HepG2 (cell line): ENCODE data around the gene VANGL2. TPM values are rescaled to one million over a fixed set of nuclear protein-coding genes. Genes with fewer than 3 reads are reported as not detected.

ENCODE experiments used
- ATAC-seq: fragments of 200-7000 bp; cut with Tn5 transposase; 3 replicates; pipeline ENCODE4 v1.9.1; 2020; ENCODE audit warnings: mild to moderate bottlenecking, moderate library complexity
- BruUV-seq: library from RNA; stranded (reverse); fragments of 400-500 nt; replicated peaks from 2 replicates; lab custom pipeline; 2021; lab: Mats Ljungman, UMichigan
- CTCF ChIA-PET: fragments of 300-600 bp; formaldehyde crosslinking; extraction: SDS; loops from one replicate; lab custom pipeline; 2021; ENCODE audit warnings: low total read pairs, inconsistent platforms, low intra/inter-chr PET ratio; lab: Yijun Ruan, JAX
- POLR2A ChIA-PET: fragments of 350-600 bp; sonication (Branson Sonifier 250); formaldehyde crosslinking; loops from one replicate; lab custom pipeline; 2020; ENCODE audit warnings: antibody characterized with exemption, inconsistent platforms; lab: Yijun Ruan, JAX
- DNase-seq: peaks from one replicate; pipeline ENCODE4 v3.0.0-alpha.2; 2015; ENCODE audit warnings: low spot score
- FAIRE-seq: peaks from 3 replicates; lab custom pipeline; 2011; peaks lifted over from hg19 to GRCh38; lab: Jason Lieb, UNC
- H2AFZ ChIP-seq: one replicate; pipeline ENCODE4 v1.6.1; 2011; ENCODE audit warnings: low read length, inconsistent platforms
- H3K27ac ChIP-seq: fragments of 300-600 bp; 3 replicates; pipeline ENCODE4 v1.8.0; 2011; ENCODE audit warnings: mixed run types, mild to moderate bottlenecking, mixed read lengths, low read length, inconsistent platforms; ENCODE audit not compliant: insufficient read depth; ENCODE audit errors: extremely low read length
- H3K27me3 ChIP-seq, 2 experiments: fragments of 200-600 bp in 1 of 2; 2 replicates in 1 of 2; 3 replicates in 1 of 2; pipeline versions ENCODE4 v1.6.0 to v1.8.0; 2011; ENCODE audit warnings: low read length in 2 of 2, mild to moderate bottlenecking in 2 of 2, moderate library complexity in 2 of 2, inconsistent platforms in 1 of 2; ENCODE audit not compliant: insufficient read depth in 2 of 2, control insufficient read depth in 1 of 2
- H3K36me3 ChIP-seq, 2 experiments: fragments of 200-600 bp in 1 of 2; replicated peaks in 1 of 2; 2 replicates in 1 of 2; 3 replicates in 1 of 2; pipeline versions ENCODE4 v1.5.1 to v1.8.0; 2011; ENCODE audit warnings: low read length in 2 of 2, inconsistent platforms in 1 of 2; ENCODE audit not compliant: insufficient read depth in 2 of 2, control insufficient read depth in 1 of 2
- H3K4me1 ChIP-seq: 2 replicates; pipeline ENCODE4 v1.5.1; 2012; ENCODE audit warnings: low read length, inconsistent platforms; ENCODE audit not compliant: insufficient read depth
- H3K4me2 ChIP-seq: 2 replicates; pipeline ENCODE4 v1.6.0; 2011; ENCODE audit warnings: low read depth, low read length, inconsistent platforms
- H3K4me3 ChIP-seq, 3 experiments: fragments of 200-600 bp in 1 of 3; sonication (generic), shearing (Covaris generic) in 1 of 3; replicated peaks in 1 of 3; 2 replicates each; pipeline ENCODE4 v1.5.1; 2011 to 2016; ENCODE audit warnings: low read length in 3 of 3, inconsistent platforms in 2 of 3, low read depth in 2 of 3, mild to moderate bottlenecking in 2 of 3, control low read depth in 1 of 3, mixed read lengths in 1 of 3; ENCODE audit not compliant: insufficient read depth in 1 of 3
- H3K79me2 ChIP-seq: one replicate; pipeline ENCODE4 v1.6.1; 2011; ENCODE audit warnings: low read length, inconsistent platforms; ENCODE audit not compliant: insufficient read depth
- H3K9ac ChIP-seq: 2 replicates; pipeline ENCODE4 v1.6.0; 2011; ENCODE audit warnings: mild to moderate bottlenecking, low read depth, low read length, inconsistent platforms; ENCODE audit not compliant: insufficient read depth
- H3K9me3 ChIP-seq: 2 replicates; pipeline ENCODE4 v1.5.1; 2012; ENCODE audit warnings: mild to moderate bottlenecking, low read length
- H4K20me1 ChIP-seq: 2 replicates; pipeline ENCODE4 v1.6.0; 2011; ENCODE audit warnings: inconsistent platforms, mild to moderate bottlenecking, low read length, moderate library complexity; ENCODE audit not compliant: insufficient read depth
- ARID2 ChIP-seq: sonication (generic); formaldehyde crosslinking; IDR thresholded peaks from 2 replicates; pipeline ENCODE4 v1.8.1; 2022; ENCODE audit warnings: mild to moderate bottlenecking, missing genetic modification reagents, borderline replicate concordance
- CHD4 ChIP-seq: fragments of 200-600 bp; sonication (generic); IDR thresholded peaks from 2 replicates; pipeline ENCODE4 v1.7.0; 2017; ENCODE audit warnings: mild to moderate bottlenecking, low read length, borderline replicate concordance
- ETS1 ChIP-seq: sonication (generic); formaldehyde crosslinking; IDR thresholded peaks from 2 replicates; pipeline ENCODE4 v1.4.0; 2020; ENCODE audit warnings: missing genetic modification reagents
- MTF1 ChIP-seq: sonication (generic); formaldehyde crosslinking; IDR thresholded peaks from 2 replicates; pipeline ENCODE4 v1.5.0; 2020; ENCODE audit warnings: missing genetic modification reagents
- PHF21A ChIP-seq: sonication (generic); formaldehyde crosslinking; IDR thresholded peaks from 2 replicates; pipeline ENCODE4 v1.5.0; 2020; ENCODE audit warnings: mild to moderate bottlenecking, missing genetic modification reagents
- PRMT3 ChIP-seq: sonication (generic); formaldehyde crosslinking; IDR thresholded peaks from 2 replicates; pipeline ENCODE4 v1.8.1; 2022; ENCODE audit warnings: low read depth, mild to moderate bottlenecking, moderate library complexity, missing genetic modification reagents, borderline replicate concordance
- SMARCC2 ChIP-seq: fragments of 450-650 bp; IDR thresholded peaks from 2 replicates; pipeline ENCODE4 v1.6.1; 2017; ENCODE audit warnings: antibody characterized with exemption, mild to moderate bottlenecking
- SRF ChIP-seq: IDR thresholded peaks from 2 replicates; pipeline ENCODE4 v1.6.1; 2011; ENCODE audit warnings: mild to moderate bottlenecking, low read depth, low read length, moderate library complexity
- SRSF1 ChIP-seq: fragments of 200-400 bp; formaldehyde crosslinking; optimal IDR thresholded peaks from 2 replicates; pipeline ENCODE3; 2017; ENCODE audit warnings: mild to moderate bottlenecking, low read depth, low read length, moderate library complexity
- TCF7L2 ChIP-seq: IDR thresholded peaks from 2 replicates; pipeline ENCODE4 v1.6.1; 2011; ENCODE audit warnings: mild to moderate bottlenecking, low read depth, low read length, moderate library complexity
- TOPORS ChIP-seq: sonication (generic); formaldehyde crosslinking; IDR thresholded peaks from 2 replicates; pipeline ENCODE4 v1.8.0; 2023; ENCODE audit warnings: mild to moderate bottlenecking, missing genetic modification reagents
- YEATS2 ChIP-seq: sonication (generic); formaldehyde crosslinking; IDR thresholded peaks from 2 replicates; pipeline ENCODE4 v1.4.0; 2020; ENCODE audit warnings: missing genetic modification reagents, borderline replicate concordance
- ZNF17 ChIP-seq: sonication (generic); formaldehyde crosslinking; IDR thresholded peaks from 2 replicates; pipeline ENCODE4 v1.5.0; 2020; ENCODE audit warnings: mild to moderate bottlenecking, missing genetic modification reagents
- ZNF724P ChIP-seq: sonication (generic); formaldehyde crosslinking; IDR thresholded peaks from 2 replicates; pipeline ENCODE4 v1.8.0; 2022; ENCODE audit warnings: missing genetic modification reagents, borderline replicate concordance
- ZNF841 ChIP-seq: sonication (generic); formaldehyde crosslinking; IDR thresholded peaks from 2 replicates; pipeline ENCODE4 v1.8.1; 2023; ENCODE audit warnings: missing genetic modification reagents, borderline replicate concordance
- ZSCAN12 ChIP-seq: sonication (generic); formaldehyde crosslinking; IDR thresholded peaks from 2 replicates; pipeline ENCODE4 v1.9.0; 2021; ENCODE audit warnings: mild to moderate bottlenecking, missing genetic modification reagents
- whole genome bisulfite sequencing: methylation state at CpG from one replicate; pipeline ENCODE4 v1.1.6; 2017; ENCODE audit warnings: low lambda C conversion rate; 5-methylcytosine and 5-hydroxymethylcytosine counted together
- in situ Hi-C: cut with HindIII; loops from 2 replicates; pipeline ENCODE4 v1.10.0; 2017; ENCODE audit warnings: low pct_unique_long_range_greater_than_20kb; ENCODE audit not compliant: extremely low pct_ligation_motif_present
- intact Hi-C: fragments of 100-400 bp; cut with micrococcal nuclease; formaldehyde crosslinking; loops from one replicate; pipeline ENCODE4 v1.10.0; 2022; ENCODE audit not compliant: unreplicated experiment
- polyA plus RNA-seq, 8 experiments: library from polyadenylated mRNA; depleted of rRNA in 3 of 8; stranded (reverse) in 7 of 8; unstranded in 1 of 8; fragments of >200 nt; fragmentation: Illumina TruSeq in 4 of 8; extraction: Trizol in 4 of 8; gene quantifications; 2 replicates each; pipeline versions ENCODE4 v1.2.1 to v1.2.3, GENCODE V29; 2011 to 2016; ENCODE audit warnings: low read depth in 4 of 8, missing spikeins in 1 of 8, mixed read lengths in 1 of 8; ENCODE audit not compliant: insufficient read depth in 1 of 8
- total RNA-seq, 5 experiments: library from RNA; depleted of rRNA; stranded (reverse); fragments of >200 nt; fragmentation: Illumina TruSeq; extraction: Trizol; gene quantifications; 2 replicates each; pipeline ENCODE4 v1.2.3, GENCODE V29; 2016; ENCODE audit warnings: low read depth in 1 of 5

The VANGL2 gene
- total and polyA plus RNA-seq, 2 of the 13 experiments (the other 11 are each of a cell fraction or from before 2014, with no cell fraction given): 0.09 TPM; not detected in 1

GRCh38 chr1:160471253-160471652 lies 70.9 kb downstream of the VANGL2 start:
- Histone ChIP-seq H3K79me2 (no peaks in the 10 kb centered on the region), H3K27ac (no peak overlapping the region), H3K4me1 (no peaks in the 10 kb centered on the region), H3K9ac (no peak overlapping the region), H2AFZ (no peak overlapping the region), H4K20me1 (no peaks in the 10 kb centered on the region), H3K4me3 (no peak overlapping the region), H3K4me2 (no peak overlapping the region), H3K36me3 (no peaks in the 10 kb centered on the region), H3K9me3 (no peaks in the 10 kb centered on the region), H3K27me3 (no peaks in the 10 kb centered on the region)
- BruUV-seq: no TSS peak
- DNase-seq: no peak
- TF ChIP-seq TOPORS (no peak), PRMT3 (CRISPR knock-in tag) (no peak), ZNF841 (CRISPR knock-in tag) (no peak), ZNF724P (no peak), ETS1 (CRISPR knock-in tag) (no peak), TCF7L2 (no peak), MTF1 (CRISPR knock-in tag) (no peak), SMARCC2 (no peak), ZNF17 (CRISPR knock-in tag) (no peak), PHF21A (CRISPR knock-in tag) (no peak), CHD4 (no peak), ARID2 (CRISPR knock-in tag) (no peak), SRSF1 (no peak), SRF (no peak), ZSCAN12 (CRISPR knock-in tag) (no peak), YEATS2 (no peak)
- whole genome bisulfite sequencing: 5% methylated on average over 1 of the region's 1 CpG
- ChIA-PET CTCF (no interaction called here), POLR2A (no interaction called here)
- no peak for FAIRE-seq
- ATAC-seq: no peak
- intact Hi-C loops (no loop called here), in situ Hi-C loops (no loop called here)
